Stimulated activated CD8-positive, alpha-beta memory T cell treated with anti-CD3 and anti-CD28 coated beads, Interleukin-4, amount 100 ng/mL, for 4 hours (primary cell): ENCODE measurements around the gene MAP1LC3C.
"Not testable (repeated sequence)": the region's sequence is repeated elsewhere in the genome, so short reads cannot be mapped to it uniquely, and the experiment has no call there.

Experiments
- DNase-seq, 2 donors: peaks; one replicate each; pipeline ENCODE4 v3.0.0-alpha.2; 2020; ENCODE audit warnings: low read depth in 2 of 2, low spot score in 1 of 2

MAP1LC3C gene

GRCh38 chr1:241994171-241994570 lies 4.7 kb downstream of the MAP1LC3C start:
- DNase-seq: no peak

GRCh38 chr1:241992734-241993133 lies 6.2 kb downstream of the MAP1LC3C start:
- DNase-seq: no peak

GRCh38 chr1:241990040-241990439 lies 8.9 kb downstream of the MAP1LC3C start:
- no peak for DNase-seq

GRCh38 chr1:241988389-241988930 lies 10.4 kb downstream of the MAP1LC3C start:
- not testable (repeated sequence) for DNase-seq

GRCh38 chr1:241985787-241986186 lies 13.1 kb downstream of the MAP1LC3C start:
- no peak for DNase-seq

GRCh38 chr1:241979926-241980325 lies 19.0 kb downstream of the MAP1LC3C start:
- DNase-seq: no peak

GRCh38 chr1:241979071-241979470 lies 19.8 kb downstream of the MAP1LC3C start:
- no peak for DNase-seq

- no peak for DNase-seq
Measured at GRCh38 chr1:241976229-241976628, 22.7 kb downstream of the MAP1LC3C start.

GRCh38 chr1:241972703-241973369 lies 26.1 kb downstream of the MAP1LC3C start:
- no peak for DNase-seq

- no peak for DNase-seq
Measured at GRCh38 chr1:241968611-241969010, 30.3 kb downstream of the MAP1LC3C start.

GRCh38 chr1:241964550-241965282 lies 34.2 kb downstream of the MAP1LC3C start:
- no peak for DNase-seq

GRCh38 chr1:241963722-241964121 lies 35.2 kb downstream of the MAP1LC3C start:
- DNase-seq: no peak

- no peak for DNase-seq
Measured at GRCh38 chr1:241962153-241962552, 36.7 kb downstream of the MAP1LC3C start.

- DNase-seq: no peak
Measured at GRCh38 chr1:241957692-241958494, 41.0 kb downstream of the MAP1LC3C start, which contains the start of gene BECN2. BECN2 (plus strand) TSS chr1:241957767; CDS start chr1:241957767, 0 bp downstream.

GRCh38 chr1:241950390-241950789 lies 48.5 kb downstream of the MAP1LC3C start:
- DNase-seq: no peak

- no peak for DNase-seq
Measured at GRCh38 chr1:241947354-241947753, 51.5 kb downstream of the MAP1LC3C start.
